Skeletal muscle cell (primary cell): ENCODE measurements around the gene G6PC3.
"Not testable (repeated sequence)": the region's sequence is repeated elsewhere in the genome, so short reads cannot be mapped to it uniquely, and the experiment has no call there.

ENCODE experiments used
- DNase-seq: peaks from one replicate; pipeline ENCODE4 v3.0.0-alpha.2; 2010; ENCODE audit warnings: low read depth
- H3K4me3 ChIP-seq: 2 replicates; pipeline ENCODE4 v1.5.1; 2011; ENCODE audit warnings: low read depth, mild to moderate bottlenecking, control low read depth, low read length, moderate library complexity

Gene G6PC3

DNA sequence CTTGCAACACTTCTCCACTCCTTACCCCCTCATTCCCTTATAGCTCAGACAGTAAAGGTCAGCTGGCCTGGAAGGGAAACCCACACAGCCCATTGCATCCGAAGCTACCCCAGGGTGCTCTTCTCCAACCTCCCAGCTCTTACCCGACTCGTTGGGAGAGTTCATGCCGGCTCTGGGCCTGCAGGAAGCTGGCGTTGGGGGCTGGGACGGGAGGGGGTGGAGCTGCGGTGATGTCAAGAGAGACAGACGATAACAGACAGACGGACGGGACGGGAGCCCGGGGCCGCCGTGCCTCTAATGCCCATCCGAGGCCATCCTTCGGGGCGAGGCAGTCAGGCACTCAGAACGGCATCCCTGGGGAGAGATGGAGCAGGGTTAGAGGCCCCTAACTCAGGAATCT is 46.8 kb downstream of the G6PC3 start:
- no peak overlapping the region for H3K4me3 ChIP-seq

DNA sequence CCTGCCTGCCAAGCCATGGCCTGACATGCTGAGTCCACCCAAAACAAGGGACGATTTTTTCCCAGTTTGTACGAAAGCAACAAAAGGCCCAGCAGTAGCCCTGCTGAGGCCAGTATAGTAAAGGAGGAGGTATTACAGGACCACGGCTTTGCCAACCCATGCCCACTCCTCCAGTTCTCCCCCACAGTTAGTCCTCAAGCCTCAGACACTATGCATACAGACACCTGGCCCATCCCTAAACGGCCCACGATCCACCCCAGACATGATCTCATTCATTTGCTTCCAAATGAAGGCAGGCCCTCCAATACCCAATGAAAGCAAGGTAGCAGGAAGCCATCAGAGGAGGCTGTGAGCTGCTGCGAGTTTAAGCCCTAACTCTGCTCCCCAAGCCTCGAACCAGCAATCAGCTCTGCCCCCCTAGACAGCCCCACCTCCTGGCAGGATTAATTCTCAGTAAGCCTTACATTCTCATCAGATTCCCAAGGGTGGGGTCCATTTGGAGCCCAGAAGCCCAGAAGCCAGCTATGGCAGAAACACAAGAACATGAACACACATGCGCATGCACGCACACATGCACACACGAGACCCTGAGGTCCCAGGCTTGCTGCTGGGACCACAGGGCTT is 48.0 kb downstream of the G6PC3 start:
- no peak for DNase-seq
- no peak overlapping the region for H3K4me3 ChIP-seq

More for the DNA sequence above, 46.8 kb downstream of the G6PC3 start:
- no peak for DNase-seq

DNA sequence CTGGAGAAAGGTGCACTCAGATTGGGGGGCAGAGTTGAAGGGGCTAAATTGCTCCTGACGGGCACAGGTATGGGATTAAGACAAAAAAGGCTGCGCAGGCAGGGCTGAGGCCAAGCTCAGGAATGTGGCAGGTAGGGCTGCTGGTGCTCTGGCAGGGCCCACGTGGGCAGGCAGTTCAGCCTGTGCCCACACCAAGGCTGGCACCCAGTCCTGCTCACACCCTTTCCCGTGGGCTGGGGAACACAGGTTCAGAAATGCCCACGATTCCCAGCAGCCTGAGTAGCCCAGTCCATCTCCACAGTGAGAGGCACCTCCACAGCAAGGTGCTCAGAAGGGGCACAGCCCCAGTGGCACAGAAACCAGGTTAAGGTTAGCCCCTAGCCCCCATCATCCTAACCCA is 48.5 kb downstream of the G6PC3 start:
- DNase-seq: no peak
- no peak overlapping the region for H3K4me3 ChIP-seq

DNA sequence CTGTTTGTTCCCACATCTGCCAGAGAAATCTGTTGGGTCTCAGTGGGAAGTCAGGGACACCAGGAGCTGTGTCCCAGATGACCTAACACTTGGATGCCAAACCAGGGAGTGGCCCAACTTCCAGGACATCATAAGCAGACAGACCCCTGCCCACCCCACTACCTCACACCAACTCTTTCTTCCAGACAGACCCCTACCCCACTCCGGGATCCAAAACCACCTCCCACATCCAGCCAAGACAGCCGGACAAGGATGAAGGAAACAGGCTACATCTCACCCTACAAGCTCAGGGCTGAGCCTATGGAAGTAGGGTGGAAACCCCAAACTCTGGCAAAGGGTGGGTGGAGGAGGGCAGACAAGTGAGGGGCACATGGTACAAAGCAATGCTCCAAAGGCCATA is 49.3 kb downstream of the G6PC3 start:
- no peak overlapping the region for H3K4me3 ChIP-seq
- no peak for DNase-seq

DNA sequence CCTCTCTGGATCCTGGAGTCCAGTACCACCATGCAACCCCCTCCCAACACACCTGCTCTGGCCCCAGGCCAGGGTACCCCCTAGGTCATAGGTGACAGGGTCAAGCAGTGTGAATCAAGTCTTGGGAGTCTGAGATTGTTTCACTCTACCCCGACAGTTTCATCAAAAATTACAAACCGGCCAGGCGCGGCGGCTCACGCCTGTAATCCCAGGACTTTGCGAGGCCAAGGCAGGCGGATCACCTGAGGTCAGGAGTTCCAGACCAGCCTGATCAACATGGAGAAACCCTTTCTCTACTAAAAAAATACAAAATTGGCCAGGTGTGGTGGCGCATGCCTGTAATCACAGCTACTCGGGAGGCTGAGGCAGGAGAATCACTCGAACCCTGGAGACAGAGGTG is 49.7 kb downstream of the G6PC3 start:
- not testable (repeated sequence) for DNase-seq, H3K4me3 ChIP-seq

- H3K4me3 ChIP-seq: no peak overlapping the region
- DNase-seq: no peak
Measured at GRCh38 chr17:44120851-44121605, 50.5 kb downstream of the G6PC3 start.

GRCh38 chr17:44121997-44122815 is 51.7 kb downstream of the G6PC3 start:
- DNase-seq: no peak
- H3K4me3 ChIP-seq: peak overlapping the region; percentile 83

DNA sequence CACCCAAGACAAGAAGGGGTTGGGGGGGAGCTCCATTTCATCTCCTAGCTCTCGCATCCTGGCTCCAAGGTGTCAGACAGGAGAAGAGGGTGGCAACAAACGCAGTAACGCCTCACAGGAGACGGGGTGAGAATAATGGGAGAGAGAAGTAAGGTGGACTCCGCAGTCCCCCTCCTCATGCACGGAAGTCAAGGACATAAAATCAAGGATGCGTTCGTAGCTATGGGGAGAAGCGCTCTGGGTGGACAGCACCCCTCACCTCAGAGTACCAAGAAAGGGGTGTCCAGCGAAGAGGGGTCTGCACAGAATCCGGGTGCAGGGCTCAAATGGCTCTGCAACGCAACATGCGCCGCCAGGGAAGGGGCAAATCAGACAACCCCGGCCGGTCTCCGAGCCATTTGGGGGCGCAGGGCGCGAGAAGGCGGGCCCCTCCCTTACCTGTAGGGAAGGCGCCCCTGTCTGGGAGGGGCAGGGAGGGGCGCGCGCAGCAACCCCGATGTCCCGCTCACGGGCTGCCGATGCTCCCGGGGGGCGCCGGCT is 52.4 kb downstream of the G6PC3 start:
- no peak for DNase-seq
- H3K4me3 ChIP-seq: peak overlapping the region; percentile 83

- peak within 1 kb of the TSS; percentile 83 for H3K4me3 ChIP-seq
- peak; percentile 80 for DNase-seq
Measured at GRCh38 chr17:44123356-44124117, 53.0 kb downstream of the G6PC3 start, which contains the start of gene HDAC5. Gene HDAC5, minus strand, starts transcription at chr17:44123641. Its CDS starts 6,126 bp downstream, at chr17:44117515.

DNA sequence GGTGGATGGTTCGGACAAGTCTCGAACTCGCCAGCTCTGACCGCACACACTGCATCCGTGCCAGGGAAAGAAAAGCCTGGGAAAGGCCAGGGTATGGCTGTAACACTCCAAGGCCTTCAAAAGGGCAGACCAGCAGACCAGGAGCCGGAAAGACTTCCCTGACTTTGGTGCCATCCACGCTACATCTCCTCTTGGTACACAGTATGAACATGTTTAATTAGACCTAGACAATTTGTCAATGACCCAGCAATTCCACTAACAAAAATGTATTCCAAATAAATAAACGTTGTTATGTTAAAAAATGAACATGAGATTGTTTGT is 53.5 kb downstream of the G6PC3 start:
- peak overlapping the region; percentile 58 for H3K4me3 ChIP-seq
- no peak for DNase-seq
